Islet precursor cell (in vitro differentiated cells): ENCODE results near the gene MRPS18A.

Experiments used
- DNase-seq: peaks from one replicate; pipeline ENCODE4 v3.0.0-alpha.2; 2018

Gene MRPS18A

DNA sequence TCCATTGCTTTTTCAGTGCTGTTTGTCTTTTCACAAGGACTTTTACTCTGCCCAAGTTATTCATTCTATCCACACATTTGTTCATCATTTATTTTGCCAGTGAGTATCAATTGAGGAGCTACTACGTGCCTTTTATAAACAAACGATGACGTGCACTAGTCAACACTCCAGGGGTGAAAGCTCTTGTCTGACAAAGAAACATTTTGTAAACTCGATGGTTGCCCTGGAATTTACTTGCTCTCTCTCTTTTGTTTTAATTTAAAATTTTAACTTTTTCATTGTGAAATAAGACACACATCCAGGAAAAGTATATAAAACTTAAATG lies 8.3 kb upstream of the MRPS18A start:
- DNase-seq, result no peak

DNA sequence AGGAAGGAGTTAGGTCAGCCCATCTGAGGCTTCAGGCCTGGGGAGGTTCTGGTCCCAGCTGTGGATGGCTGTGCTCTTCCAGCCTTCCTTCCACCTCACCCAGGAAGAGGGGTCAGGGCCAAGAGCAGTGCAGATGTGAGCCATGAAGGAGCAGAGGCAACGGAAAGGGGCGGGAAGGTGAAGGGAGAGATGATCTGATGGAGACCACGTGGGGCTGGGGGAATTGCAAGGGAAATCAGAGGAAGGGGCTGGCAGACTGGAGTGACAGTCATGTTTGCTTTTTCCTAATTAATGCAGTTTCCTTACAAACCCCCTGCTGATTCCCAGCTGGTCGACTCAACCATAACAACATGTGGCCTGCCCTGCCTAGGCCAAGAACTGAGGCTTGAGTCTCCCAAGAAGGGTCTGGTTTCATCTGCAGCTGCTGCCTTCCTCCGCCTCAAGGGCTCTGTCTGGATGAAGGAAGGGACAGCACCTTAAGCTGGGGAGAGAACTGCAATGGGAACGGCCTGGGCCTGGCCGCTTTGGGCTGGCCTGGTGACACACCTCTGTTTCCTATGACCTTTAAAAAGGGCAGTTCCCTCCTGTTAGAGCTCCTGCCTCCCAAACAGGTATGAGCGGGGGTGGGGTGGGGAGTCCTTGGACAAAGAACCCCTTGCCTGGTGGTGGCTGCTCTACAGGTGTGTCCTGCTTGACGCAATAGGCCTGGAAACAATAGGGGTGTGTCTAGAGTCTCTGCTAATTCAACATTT lies 7.8 kb upstream of the MRPS18A start:
- DNase-seq, result no peak

DNA sequence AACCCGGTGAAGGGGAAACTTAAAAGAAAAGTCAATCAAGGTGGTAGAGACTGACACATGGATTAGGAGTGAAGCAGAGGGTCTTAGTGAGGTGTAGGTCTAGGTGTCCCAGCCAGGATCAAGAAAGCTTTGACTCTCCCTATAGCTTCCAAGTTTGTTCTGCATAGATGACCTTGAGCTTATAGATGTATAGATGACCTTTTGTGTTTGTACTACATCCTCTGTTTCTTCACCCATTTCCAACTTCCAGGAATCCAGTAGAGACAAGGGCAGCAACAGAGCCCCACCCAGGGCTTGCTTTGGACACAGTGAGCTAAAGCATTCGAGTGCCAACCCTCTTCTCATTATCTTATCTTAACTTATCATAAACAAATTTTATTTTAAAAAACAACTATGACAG lies 1.8 kb upstream of the MRPS18A start:
- DNase-seq, result no peak

DNA sequence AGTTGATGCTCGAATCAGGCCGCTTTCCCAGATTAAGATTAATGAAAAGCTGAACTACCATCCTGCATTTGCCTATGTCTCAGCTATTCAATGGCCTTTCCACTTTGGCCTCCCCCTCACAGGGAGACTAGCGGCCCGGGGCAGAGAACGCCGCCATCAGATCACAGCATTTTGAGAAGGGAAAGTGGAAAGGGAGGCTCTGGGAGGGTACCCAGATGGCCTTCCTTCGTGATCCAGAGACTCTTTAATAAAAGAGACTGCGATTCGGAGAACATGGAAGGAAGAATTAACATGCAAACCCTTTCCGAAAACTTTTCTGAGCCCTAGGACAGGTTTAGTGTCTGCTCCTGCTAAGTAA lies 533 bp downstream of the MRPS18A start:
- peak; percentile 43 for DNase-seq

DNA sequence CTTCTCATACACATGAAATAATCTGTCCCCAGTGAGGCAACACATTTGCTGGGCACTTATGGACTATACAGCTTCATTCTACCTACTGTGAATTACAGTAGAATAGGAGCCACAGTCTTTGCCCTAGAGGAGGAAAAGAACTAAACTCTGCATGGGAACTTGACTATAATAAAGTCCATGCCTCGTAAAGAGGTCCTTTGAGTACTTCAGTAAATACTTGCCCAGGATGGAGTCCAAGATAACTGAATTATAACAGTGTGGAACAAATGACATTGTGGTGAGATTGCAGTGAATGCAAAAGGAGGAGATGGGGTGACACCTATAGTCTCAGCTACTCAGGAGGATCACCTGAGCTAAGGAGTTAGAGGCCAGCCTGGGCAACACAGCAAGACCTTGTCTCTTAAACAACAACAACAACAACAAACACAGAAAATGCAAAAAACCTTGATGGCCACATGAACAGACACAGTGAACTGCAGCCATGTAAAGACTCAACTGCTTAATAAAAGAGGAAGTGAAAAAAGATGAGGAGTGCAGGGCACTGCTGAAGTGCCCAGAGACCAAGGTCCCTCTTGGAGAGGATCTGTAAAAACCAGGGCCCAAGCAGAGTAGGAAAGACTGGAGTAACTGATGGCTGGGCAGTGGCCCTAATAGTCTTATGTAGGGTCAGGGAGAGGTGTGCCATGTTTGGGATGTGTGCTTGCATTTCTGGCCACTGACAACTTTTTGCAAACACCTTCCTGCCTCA lies 3.7 kb downstream of the MRPS18A start:
- DNase-seq, result no peak

DNA sequence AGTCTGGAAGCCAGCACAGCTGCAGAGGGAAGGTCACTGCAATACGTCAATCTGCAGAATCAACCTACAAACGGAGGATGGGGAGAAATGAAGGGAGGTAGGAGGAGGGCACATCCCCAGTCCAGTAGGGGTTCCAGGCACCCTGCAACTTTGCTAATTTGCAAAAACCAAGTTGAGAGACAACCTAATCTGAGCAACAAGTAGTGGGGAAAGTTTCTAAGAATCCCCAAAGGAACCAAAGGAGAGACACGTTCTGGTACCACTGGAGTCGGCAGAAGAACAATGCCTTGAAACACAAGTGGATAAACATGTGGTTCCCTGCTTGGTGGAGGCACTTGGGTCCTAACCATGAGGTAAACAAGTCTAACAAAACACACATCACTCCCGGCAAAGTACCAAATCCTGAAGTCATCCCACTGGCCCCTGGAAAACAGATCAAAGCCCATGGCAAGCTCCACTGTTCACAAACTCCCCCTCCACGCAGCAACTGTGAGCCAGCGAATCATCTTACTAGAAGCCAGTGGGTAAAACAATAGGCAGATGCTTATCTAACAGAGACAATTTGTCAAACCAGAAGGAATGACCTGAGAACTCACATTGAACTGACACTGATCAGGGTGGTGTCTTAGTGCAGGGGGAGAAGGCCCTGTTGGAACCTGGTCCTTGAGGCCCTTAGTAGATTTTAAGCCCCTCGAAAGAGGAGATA lies 4.7 kb downstream of the MRPS18A start:
- peak; percentile 57 for DNase-seq

DNA sequence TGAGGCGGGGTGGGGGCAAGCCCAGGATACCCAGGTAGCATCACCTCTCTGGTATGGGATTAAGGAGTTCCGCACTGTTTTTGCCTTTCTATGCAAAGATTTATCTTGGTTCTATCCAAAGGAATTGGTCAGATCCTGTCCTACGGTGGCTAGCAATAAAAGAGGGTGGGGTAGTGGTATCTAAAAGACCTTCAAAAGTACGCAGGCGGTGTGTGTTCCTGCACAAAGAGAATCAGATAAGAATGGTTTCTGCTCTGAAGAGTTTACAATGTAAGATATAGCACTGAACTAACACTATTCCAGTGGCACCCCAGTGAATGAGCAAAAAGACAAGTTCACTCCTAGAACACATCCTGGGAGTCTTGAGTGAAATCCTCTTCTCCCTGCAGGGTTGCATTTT lies 6.3 kb downstream of the MRPS18A start:
- no peak for DNase-seq

DNA sequence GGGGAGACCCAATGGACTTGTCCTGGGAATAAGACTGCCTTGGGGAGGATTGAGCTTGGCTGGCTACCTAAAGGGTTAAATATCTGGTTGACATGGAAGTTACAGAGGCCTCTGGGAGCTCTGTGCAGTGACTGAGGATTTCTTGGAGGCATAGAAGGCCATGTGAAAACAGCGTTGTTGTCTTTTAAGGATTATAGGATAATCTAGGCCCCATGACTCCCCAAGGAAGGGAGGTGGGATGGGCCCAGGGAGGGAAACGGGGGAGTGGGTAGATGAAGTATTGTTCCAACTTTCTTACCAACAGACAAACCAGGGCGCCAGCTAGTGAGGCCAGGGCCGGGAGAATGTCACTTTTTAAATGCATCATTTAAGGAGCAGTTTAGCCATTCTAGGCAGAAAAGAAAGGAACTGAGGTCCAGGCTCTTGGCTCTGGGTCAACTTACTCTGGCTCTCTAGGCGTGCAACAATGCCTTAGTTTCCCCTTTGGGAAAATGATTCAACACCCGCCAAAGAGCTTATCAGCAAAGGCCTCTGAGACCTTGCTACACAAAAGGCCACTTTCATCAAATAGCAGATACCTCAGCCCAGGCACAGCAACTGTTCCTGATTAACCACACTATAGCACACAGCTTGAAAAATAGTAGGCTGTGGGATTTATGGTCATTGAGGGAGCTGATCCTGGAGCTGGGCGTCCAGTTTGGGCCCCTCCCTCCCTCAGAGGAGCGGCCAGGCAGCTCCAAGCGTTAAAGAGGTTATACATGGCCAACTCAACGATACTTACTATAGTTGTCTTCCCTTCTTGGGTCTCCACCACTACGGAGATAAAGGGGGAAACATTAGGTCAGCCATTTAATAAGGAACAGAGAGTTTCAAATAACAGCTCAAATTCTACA lies 7.0 kb downstream of the MRPS18A start:
- DNase-seq, result no peak

DNA sequence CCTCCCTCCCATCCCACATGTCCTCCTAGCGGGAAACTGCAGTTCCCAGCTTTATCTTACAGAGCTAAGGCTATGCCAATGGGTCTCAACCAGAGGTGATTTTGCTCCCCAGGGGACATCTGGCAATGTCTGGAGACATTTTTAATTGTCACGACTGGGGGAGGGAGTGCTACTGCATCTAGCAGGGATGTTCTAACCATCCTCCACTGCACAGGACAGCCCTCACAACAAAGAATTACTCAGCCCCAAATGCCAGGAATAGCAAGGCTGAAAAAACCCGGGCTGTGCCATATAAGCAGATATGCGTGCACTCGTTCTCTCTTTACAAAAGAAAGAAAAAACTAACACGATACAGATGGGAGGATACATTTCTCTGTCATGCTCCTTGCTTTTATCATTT lies 8.5 kb downstream of the MRPS18A start:
- DNase-seq, result no peak

DNA sequence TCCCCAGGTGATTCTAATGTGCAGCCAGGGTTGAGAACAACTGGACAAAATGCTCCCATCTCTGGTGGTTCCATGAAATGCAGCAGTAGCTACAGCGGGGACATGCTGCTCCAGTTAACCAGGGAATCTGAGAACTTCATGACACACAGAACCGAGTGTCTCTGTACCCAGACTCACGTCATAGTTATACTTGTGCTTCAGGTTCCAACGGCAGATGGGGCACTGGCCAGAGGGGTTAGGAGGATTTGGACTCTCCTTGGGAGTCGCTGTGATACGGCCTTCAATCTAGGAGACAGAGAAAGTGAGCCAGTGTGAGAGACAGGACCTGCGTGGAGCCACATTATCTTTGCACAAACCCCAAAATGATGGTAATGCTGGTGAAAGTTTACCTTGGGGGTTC lies 9.2 kb downstream of the MRPS18A start:
- DNase-seq, result no peak

DNA sequence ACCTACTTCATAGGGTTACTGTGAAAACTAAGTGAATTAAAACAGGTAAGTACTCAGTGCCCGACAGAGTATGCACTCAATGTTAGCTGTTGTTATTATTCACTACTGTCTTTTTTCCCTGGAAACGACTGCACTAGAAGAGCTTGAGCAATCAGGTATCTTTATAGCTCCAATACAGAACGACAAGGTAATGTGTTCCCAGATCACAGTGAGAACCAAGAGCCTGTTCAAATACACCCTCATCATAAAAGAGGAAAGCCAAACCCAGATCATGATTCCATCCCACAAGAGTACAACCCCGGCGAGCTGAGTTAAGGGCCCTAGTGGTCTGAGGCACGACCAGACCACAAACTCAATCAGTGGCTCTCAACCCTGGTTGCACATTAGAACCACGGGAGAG lies 9.8 kb downstream of the MRPS18A start:
- DNase-seq, result no peak

DNA sequence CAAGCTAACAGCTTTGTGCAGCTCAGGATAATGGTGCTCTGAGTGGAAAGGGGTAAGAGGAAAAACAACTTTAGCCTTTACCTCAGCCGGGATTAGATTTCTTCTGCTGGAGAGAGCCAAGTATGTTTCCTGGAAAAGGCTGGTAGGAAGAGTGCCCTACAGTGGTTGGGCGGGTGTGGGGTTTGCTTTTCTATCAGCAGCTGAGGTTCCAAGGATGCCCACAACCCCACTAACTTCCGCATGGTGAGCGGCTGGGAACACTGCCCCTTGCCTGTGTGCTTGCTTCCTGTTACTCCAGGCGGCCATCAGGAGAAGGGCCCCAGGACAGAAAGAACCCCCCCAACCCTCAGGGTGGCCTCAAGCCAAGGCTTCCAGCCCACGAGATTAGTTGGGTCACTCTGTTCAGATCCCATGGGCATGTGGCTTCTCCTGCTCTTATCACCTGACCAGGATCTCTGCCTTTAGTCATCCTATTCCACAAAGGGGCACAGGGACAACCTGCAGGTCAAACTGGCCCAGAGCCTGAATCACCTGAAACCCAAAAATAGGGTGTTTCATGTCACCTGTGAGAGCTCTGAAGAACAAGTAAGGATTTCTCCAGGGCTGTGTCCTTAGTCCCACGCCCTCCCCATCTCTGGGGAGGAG lies 10.5 kb downstream of the MRPS18A start:
- DNase-seq, result no peak

DNA sequence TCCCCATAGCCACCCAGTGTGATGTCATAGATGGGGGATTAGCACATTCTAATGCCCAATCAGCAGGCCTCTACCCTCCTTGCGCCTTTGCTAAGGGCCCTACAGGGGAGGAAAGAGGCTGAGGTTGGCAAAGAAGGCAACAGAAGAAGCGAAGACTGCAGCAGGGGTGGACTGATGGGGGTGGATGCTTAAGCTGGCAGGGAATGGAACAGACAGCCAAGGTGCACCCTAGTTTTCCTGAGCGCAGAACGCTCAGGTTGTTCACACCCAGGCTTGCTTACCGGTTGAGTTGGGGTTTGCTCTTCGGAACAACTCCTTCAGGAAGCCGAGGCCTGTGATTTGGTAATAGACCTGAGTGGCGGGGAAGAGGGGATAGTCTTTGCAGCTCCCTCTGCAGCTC lies 12.7 kb downstream of the MRPS18A start:
- no peak for DNase-seq

DNA sequence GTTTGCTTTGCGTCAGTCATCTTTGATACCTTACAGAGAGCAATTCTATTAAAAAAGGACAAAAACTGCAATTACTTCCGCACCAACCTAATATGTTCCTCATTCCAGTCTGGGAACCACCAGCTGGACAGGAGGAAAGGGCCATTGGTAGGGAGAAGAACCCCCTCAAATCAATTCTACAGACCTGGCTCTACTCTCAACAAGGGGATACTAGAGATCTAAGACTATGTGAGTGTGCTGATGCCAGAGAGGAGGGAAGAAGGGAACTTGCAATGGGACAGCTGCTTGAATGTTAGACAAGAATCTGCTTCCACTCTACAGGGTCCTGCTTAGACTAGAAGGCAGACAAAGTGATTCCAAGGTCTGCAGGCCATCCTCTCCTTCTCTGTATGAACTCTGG lies 13.3 kb downstream of the MRPS18A start:
- DNase-seq, result no peak

DNA sequence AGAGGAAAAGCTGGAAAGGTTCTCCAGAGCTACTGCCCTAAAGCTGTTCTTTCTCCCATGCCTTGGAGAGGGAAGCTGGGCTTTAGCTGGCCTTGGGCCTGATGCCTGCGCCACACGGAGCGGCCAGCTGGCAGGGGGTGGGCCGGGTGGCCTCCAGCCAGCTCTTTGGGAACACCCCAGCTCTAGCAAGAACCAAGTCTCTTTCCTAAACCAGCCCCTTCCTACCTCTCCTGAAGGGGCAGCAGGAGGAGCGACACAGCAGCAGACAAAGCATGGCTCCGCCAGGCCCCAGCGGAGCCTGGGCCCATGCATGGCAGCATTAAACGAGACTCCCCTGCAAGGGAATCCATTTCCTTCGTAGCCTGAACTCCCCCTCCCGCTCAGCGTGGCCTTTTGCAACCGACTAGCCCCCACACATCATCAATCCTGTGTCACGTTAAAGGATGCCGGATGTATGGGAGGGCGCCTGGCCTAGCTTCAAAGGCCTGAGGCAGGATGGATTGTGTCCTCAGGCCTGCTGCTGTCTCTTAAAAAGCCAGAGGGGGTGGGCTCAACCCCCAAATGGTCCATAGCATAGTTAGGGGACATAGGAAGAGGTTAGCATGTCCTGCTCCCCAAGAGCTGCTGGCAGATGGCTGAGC lies 14.0 kb downstream of the MRPS18A start:
- no peak for DNase-seq

DNA sequence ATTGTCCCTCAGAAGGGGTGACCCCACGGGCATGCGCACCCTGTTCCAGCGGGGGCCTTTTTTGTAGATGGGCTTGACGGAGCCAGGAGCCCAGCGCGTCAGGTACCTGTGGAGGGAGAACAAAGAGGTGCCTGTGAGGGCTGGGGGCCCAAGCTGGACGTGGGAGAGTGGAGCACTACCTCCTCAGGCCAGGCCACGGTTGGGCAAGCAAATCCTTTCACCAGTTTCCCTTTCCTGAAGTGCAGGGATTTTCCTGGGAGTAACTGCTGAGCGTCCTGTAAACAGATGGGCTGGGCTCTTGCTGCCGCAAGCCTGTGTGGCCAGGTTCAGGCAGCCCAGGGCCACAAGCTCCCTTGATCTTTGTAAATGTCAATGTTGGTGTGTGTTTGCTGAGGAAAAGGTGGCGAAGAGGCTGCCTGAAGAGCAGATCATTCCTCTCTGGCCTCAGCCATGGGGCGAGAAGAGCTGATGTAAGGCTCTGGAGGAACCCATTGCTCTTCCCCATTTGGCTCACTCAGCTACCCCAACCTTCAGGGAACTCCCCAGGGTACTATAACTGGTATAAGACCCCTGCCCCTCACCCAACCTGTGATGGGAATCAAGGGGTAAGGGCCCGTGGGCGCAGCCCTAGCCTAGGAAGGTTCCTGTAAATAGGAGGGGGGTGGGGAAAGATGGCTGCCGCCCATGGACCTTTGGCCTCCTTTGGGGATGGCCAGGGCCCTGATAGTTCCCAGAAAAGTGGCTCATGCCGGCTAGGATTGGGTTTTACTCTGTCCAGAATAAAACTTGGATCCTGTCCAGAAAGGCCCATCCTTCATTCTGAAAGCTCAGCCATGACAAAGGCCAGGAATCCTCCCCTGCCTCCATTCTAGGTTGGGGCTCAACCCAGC lies 15.5 kb downstream of the MRPS18A start:
- DNase-seq, result no peak

DNA sequence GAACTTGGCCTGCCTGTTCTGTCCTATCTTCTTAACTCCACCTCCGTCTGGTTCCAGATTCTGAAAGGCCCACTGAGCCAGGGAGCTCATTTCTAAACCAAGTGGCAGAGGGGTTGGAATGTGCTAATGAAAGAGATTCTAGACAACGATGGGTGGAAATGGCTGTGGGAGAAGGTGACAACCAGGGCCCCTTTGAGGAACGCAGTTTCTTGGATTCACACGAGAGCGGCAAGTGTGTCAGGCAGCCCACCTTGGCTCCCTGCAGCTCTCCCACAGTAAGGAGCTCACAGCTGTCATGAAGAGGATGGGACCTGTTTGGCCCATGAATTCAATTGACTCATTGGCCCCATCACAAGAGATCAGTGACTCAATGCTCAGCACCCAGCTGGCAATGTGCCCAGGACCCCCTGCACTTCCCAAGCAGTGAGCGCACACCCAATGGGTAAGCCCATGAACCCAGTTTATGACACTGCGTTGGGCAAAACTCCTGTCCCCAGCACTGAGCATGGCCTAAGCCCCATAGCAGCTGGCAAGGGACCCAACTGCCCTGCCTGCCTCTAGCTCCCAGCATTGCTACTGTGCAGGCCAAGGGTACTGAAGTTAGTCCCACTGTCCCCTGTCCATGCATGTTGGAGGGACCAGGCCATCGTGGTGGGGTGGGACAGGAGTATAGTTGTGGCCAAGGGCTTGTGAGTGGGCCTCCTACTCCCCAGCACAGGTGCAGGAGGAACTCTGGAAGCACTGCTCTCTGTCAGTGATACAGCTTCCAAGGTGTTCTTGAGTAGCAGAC lies 16.4 kb downstream of the MRPS18A start:
- no peak for DNase-seq

DNA sequence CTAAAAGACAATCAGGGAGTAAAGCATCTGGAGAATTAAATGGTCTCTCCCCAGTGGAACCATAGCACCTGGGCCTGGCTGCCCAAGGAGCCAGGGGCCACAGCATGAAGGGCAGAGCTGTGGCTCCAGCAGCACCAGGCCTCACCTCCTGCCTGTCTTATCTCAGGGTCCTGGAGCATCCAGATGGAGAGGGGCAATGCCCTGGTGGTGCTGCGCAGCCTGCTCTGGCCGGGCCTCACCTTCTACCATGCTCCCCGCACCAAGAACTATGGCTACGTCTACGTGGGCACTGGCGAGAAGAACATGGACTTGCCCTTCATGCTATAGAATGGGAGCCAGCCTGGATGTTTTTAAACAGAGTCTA lies 17.0 kb downstream of the MRPS18A start:
- no peak for DNase-seq

DNA sequence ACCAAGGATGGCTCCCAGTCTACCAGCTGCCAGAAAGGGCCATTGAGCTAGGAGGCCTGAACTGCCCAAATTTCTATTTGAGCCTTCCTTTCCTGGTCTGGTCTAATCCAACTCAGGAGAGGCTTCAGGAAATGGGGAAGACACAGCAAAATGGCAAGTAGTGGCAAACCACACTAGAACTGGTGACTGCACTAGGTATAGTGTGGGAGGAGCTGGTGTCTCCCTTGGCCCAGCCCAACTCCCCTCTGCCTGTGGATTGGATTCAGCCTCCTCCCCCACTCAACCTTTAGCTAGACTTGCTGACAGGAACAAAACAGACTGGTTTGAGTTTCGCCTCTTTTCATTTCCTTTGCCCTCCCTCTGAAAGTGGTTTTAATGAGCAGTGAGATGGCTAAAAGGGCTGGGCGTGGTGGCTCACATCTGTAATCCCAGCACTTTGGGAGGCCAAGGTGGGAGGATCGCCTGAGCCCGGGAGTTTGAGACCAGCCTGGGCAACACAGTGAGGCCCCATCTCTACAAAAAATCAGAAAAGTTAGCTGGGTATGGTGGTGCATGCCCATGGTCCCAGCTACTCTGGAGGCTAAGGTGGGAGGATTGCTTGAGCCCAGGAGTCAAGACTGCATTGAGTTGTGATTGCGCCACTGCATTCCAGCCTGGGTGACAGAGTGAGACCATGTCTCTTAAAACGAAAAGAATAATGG lies 17.5 kb downstream of the MRPS18A start:
- peak; percentile 74 for DNase-seq
